NCI-H2107 treated with DMSO at 0.1 percent for 48 hours (cell line): ENCODE results near the gene ACOXL.

ENCODE experiments used
- DNase-seq: peaks from one replicate; lab custom pipeline; 2025; ENCODE audit not compliant: unreplicated experiment; lab: John Stamatoyannopoulos, UW

Gene ACOXL

GRCh38 chr2:110790907-110791306 is 58.5 kb downstream of the ACOXL start:
- no peak for DNase-seq

DNA sequence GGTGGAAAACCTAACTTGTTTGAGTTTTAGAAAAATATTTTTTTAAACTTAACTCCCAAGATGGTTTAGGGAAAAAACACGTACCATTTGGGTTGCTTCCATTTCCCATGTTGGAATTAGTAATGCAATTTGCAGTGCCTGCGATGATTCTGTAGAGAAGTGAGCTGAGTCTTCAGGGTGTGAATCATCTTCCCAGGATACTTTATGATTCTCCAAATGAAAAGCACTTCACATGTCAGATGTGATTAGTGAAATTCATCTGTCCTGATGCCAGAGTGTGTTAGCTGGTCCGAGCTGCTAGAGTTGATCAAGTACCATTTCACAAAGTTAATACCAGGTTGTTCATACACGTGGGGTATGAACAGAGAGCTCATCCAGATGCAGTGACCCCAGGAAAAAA is 59.1 kb downstream of the ACOXL start:
- no peak for DNase-seq

DNA sequence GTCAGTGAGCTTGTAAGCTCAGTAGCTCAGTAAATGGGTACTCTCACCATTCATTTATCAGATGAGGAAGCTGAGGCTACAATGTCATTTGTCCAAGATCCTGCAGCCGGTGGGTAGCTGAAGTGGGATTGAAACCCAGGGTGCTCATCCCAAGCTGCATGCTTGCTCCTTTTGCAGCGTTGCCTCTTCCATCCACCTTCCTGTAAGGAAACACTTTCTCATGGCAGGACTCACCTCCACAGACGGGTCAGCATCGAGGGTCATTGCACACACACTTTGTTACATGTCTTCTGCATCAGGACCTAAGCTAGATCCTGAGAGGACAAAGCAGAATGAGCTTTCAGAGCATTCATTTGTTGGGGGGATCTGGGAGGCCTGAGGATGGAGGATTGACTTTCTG is 60.7 kb downstream of the ACOXL start:
- DNase-seq, result no peak

GRCh38 chr2:110794390-110794789 is 62.0 kb downstream of the ACOXL start:
- DNase-seq, result no peak

- no peak for DNase-seq
Observed at GRCh38 chr2:110794951-110795350, 62.6 kb downstream of the ACOXL start.

DNA sequence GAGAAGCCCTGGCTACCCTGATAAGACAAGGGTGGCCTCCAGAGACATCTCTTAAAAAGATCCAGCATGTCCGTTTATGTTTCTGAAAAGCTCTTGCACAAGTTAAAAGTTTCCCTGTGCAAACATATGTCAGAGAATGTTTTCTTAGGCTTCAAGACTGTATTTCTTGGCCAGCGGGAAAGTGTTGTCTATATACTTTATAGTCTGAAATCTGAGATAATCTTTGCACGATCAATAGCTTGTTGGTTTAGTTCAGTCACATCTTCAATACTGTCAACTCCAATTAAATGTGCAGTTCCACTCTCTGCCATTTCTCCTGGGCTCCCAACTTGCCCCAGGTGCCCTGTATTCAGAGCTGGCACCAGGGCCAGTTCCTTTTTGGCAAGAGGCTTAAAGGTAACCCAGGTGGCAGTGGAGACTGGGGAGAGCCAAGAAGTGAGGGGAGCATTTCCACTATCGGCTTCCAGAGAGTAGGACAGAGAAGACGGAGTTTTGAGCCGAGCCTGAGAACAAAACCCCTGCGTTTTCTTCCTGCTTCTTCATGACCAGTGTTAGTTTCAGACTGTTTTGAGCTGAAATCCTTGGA is 64.4 kb downstream of the ACOXL start:
- DNase-seq, result no peak

DNA sequence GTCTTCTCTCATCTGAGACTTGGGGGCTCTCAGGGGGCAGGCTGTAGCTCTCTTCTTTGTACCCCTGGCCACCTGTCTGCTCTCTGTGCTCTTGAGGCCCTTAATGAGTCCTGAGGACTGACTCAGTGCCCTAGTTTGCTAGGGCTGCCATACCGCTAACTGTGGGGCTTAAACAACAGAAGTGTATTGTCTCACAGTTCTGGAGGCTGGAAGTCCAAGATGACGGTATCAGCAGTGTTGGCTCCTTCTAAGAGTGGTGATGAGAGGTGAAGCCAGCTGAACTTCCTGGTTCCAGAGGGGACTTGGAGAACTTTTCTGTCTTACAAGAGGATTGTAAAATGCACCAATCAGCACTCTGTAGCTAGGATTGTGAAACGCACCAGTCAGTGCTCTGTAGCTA is 67.0 kb downstream of the ACOXL start:
- DNase-seq, result no peak

DNA sequence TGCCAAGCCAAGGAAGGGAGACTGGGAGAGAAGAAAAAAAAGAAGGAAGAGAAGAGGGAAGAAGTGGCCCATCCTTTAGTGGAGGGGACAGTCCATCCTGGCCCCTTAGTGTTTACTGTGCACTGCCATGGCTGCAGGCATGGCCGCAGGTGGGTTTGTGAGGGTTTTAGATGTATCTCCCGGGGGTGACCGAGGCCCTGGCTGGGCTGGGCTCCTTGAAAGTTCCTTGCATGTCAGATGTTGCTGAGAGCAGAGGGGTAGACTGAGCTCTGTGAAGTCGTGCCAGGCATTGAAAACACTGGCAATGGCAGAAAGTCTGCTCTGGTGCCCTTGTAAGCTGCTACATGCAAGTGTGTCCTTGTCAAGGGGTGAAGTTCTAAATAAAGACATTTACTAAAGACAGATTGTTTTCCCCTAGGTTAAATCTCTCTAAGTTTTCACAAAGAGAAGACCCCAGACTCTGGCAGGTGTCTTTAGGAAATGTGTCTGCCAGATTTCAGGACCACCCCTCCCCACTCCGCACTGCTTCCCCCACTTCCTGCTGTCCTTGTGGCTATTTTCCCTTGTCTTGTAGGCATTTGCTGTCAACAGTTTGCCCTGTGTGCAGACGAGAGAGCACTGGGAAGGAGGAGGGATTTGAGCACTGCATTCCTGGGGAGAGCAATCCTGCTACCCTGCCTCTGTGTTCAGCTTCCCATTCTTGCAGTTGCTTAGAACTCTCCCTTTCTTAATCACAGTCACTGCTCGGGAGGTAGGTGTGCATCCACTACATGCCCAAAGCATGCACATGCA is 68.4 kb downstream of the ACOXL start:
- no peak for DNase-seq

GRCh38 chr2:110802208-110802932 is 70.0 kb downstream of the ACOXL start:
- DNase-seq, result no peak

- DNase-seq, result no peak
Observed at GRCh38 chr2:110804433-110804832, 72.1 kb downstream of the ACOXL start.

DNA sequence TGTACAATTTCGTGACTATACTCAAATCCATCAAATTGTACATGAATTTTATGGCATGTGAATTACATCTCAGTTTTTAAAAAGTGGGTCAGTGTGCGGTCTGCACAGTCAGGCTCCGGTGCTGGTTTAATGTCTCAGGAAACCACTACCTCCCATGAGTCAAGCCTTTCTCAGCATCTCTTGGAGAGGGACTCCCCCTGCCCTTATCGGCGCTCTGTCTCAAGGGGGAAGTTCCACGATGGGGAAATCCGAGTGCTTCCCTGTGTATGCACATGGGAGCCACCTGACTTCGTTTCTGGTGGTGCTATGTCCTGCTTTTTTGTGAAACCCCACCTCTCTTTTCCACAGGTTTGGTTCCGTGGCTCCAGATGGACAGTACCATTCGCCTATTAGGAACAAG is 72.5 kb downstream of the ACOXL start:
- DNase-seq, result no peak

GRCh38 chr2:110805894-110806452 is 73.6 kb downstream of the ACOXL start:
- no peak for DNase-seq

DNA sequence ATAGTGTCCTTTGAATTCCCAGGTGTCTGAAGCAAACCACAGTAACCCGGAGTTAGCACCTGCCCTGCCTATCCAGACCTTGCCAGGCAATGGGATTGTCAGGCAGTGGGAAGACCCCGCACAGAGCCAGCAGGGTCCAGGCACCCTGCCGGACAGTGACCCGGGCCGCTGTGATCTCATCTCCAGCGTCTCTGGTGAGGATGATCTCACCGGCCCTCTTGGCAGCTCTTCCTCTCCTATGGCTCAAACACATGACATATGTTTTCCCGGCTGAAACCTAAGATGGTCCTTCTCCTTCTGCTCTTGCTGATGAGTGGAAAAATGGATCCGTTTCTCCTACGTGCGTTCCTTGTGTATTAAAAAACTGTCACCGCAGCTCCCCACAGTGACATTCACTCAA is 75.1 kb downstream of the ACOXL start:
- DNase-seq, result no peak

- no peak for DNase-seq
Observed at GRCh38 chr2:110810404-110810803, 78.0 kb downstream of the ACOXL start.

GRCh38 chr2:110812726-110813645 is 80.6 kb downstream of the ACOXL start:
- DNase-seq, result no peak

DNA sequence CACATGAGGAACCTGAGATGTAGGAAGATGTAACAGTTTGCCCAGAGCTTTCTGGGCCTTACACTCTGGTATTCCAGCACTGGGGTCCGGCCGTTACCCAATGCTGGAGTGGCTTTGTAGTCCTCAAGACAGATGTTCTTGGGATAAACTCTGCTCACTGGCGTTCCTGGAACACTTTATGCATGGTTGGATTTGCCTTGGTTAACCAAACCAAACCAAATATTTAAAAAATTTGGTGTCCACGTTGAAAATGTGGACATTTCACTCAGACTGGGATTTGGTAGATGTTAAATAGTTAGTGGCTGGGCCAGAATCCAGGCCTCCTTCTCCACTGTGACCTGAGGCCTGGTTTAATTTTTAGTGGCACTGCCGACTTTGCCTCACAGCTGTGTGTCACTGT is 81.5 kb downstream of the ACOXL start:
- DNase-seq, result no peak

DNA sequence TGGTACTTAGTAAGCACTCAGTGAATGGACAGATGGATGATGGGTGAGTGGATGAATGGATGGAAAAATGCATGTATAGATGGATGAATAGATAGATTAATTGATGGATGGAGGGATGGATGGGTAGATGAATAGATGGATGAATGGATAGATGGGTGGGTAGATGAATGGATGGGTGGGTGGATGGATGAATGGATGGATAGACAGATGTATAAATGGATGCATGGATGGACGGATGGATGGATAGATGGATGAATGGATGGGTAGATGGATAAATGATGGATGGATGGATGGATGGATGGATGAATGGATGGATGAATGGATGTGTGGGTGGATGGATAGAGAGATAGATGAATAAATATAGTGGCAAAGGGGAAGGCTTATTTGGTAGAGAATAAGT is 83.6 kb downstream of the ACOXL start:
- DNase-seq, result no peak

GRCh38 chr2:110816404-110817365 is 84.3 kb downstream of the ACOXL start:
- no peak for DNase-seq

DNA sequence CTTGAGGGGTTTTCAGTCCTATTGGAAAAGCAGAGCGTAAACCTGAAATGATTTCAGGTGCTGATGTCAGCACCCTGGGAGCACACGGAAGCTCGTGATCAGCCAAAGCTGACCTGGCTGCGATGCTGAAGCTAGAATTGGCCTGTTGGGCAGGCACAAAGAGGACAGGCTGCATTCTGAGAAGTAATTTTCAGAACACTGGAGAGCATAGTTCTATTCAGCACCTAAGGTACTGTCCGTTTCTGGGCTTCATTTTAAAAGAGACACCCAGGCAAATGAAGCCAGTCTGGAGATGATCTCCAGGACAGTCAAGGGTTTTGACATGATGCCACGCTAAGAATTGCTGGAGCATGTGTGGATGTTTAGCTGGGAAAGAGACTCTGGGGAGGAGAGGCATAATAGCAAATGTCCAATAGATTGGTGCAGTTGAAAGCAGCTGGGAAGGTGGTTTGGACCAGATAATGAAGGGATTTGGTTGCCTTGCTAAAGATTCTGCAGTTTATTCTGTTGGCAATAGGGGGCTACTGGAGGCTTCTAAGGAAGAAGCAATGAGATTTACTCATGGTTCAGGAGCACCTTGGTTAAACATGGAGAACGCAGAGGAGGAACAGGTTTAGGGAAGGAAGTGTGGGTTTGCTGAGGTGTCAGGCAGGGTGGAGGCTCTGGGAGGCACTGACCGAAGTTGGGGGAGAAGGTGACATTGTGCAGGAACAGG is 86.6 kb downstream of the ACOXL start:
- DNase-seq, result no peak
